ENCODE results near the gene PPP1R7.

PPP1R7 gene

GRCh38 chr2:241183221-241183620, 33.0 kb downstream of the PPP1R7 start:
- no peak overlapping the region for H3K4me3 ChIP-seq (ENCODE audit: insufficient read depth, low read depth, low read length, poor library complexity, severe bottlenecking)
- H3K9me3 ChIP-seq (ENCODE audit: control insufficient read depth, low read length), result no peaks in the 10 kb centered on the region
- H3K27me3 ChIP-seq (replicated peaks; ENCODE audit: control insufficient read depth, insufficient read depth, low read length, poor library complexity, severe bottlenecking), result no peaks in the 10 kb centered on the region
- no peak for DNase-seq
- H3K36me3 ChIP-seq (ENCODE audit: control insufficient read depth, insufficient read depth, low read length), result peaks cover 26% of the 10 kb centered on the region
- no peaks in the 10 kb centered on the region for H3K4me1 ChIP-seq (ENCODE audit: control insufficient read depth, insufficient read depth, low read length, poor library complexity, severe bottlenecking)
- no peak overlapping the region for H3K27ac ChIP-seq (ENCODE audit: insufficient read depth, low read length, poor library complexity, severe bottlenecking)

- H3K36me3 ChIP-seq (ENCODE audit: control insufficient read depth, insufficient read depth, low read length), result peaks cover 19% of the 10 kb centered on the region
- H3K27me3 ChIP-seq (replicated peaks; ENCODE audit: control insufficient read depth, insufficient read depth, low read length, poor library complexity, severe bottlenecking), result no peaks in the 10 kb centered on the region
- no peaks in the 10 kb centered on the region for H3K9me3 ChIP-seq (ENCODE audit: control insufficient read depth, low read length)
- H3K27ac ChIP-seq (ENCODE audit: insufficient read depth, low read length, poor library complexity, severe bottlenecking), result no peak overlapping the region
- no peak overlapping the region for H3K4me3 ChIP-seq (ENCODE audit: insufficient read depth, low read depth, low read length, poor library complexity, severe bottlenecking)
- H3K4me1 ChIP-seq (ENCODE audit: control insufficient read depth, insufficient read depth, low read length, poor library complexity, severe bottlenecking), result no peaks in the 10 kb centered on the region
- no peak for DNase-seq
These were observed 34.6 kb downstream of the PPP1R7 start for GRCh38 chr2:241184901-241185300.

DNA sequence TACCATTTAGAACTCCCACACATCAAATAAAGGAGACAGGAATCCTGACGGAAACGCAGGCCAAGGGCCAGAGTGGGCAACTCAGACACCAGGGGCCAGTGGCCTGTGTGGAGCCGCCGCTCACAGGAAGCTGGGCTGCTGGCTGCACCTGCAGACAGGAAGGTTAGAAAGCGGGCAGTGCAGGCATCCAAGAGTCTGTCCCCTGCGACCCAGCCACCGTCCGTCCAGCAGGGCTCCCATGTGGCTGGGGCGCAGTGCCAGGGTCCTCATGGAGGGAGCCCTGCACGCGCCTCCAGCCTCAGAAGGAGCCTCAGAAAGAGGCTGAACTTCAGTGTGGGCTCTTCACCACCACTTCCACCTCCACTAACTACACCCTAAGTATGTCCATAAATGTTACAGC, 35.7 kb downstream of the PPP1R7 start:
- Histone ChIP-seq H3K9me3 (ENCODE audit: control insufficient read depth, low read length) (no peaks in the 10 kb centered on the region), H3K36me3 (ENCODE audit: control insufficient read depth, insufficient read depth, low read length) (peaks cover 12% of the 10 kb centered on the region), H3K27me3 (replicated peaks; ENCODE audit: control insufficient read depth, insufficient read depth, low read length, poor library complexity, severe bottlenecking) (no peaks in the 10 kb centered on the region), H3K27ac (ENCODE audit: insufficient read depth, low read length, poor library complexity, severe bottlenecking) (no peak overlapping the region), H3K4me3 (ENCODE audit: insufficient read depth, low read depth, low read length, poor library complexity, severe bottlenecking) (no peak overlapping the region), H3K4me1 (ENCODE audit: control insufficient read depth, insufficient read depth, low read length, poor library complexity, severe bottlenecking) (no peaks in the 10 kb centered on the region)
- DNase-seq, result no peak

DNA sequence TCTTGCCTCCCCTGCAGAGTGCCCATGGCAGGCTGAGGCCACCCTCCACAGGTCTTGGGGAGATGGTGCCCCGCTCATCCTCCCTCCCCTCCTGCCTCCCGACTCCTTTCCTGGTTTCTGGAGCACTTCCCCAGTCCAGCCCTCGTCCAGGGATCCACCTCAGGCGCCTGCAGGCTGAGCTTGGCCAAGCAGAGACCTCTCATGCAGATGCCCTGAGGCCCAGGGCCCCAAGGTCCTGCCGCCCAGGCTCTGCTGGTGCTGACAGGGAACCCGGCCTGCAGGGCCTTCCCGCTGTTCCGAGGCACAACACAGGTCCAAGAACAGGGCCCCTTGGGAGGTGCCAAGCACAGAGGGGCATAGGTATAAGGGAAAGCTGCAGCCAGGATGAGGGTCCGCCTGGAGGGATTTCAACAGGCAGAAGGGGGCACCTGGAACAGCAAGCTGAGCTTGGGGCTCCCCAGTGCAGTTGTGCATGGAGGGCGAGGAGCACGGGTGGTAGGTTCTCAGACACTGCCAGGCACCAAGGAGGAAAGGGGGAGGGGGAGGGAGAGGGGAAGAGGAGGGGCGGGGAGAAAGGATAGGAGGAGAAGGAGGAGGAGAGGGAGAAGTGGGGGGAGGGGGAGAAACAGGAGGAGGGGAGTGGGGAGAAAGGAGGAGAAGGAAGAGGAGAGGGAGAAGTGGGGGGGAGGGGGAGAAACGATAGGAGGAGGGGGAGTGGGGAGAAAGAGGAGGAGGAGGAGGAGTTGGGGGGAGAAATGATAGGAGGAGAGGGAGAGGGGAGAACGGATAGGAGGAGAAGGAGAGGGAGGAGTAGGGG, 37.0 kb downstream of the PPP1R7 start:
- no peaks in the 10 kb centered on the region for H3K27me3 ChIP-seq (replicated peaks; ENCODE audit: control insufficient read depth, insufficient read depth, low read length, poor library complexity, severe bottlenecking)
- H3K4me3 ChIP-seq (ENCODE audit: insufficient read depth, low read depth, low read length, poor library complexity, severe bottlenecking), result no peak overlapping the region
- H3K36me3 ChIP-seq (ENCODE audit: control insufficient read depth, insufficient read depth, low read length), result peaks cover 12% of the 10 kb centered on the region
- no peaks in the 10 kb centered on the region for H3K4me1 ChIP-seq (ENCODE audit: control insufficient read depth, insufficient read depth, low read length, poor library complexity, severe bottlenecking)
- H3K27ac ChIP-seq (ENCODE audit: insufficient read depth, low read length, poor library complexity, severe bottlenecking), result no peak overlapping the region
- no peaks in the 10 kb centered on the region for H3K9me3 ChIP-seq (ENCODE audit: control insufficient read depth, low read length)
- no peak for DNase-seq

- H3K4me1 ChIP-seq (ENCODE audit: control insufficient read depth, insufficient read depth, low read length, poor library complexity, severe bottlenecking), result no peaks in the 10 kb centered on the region
- H3K36me3 ChIP-seq (ENCODE audit: control insufficient read depth, insufficient read depth, low read length), result peaks cover 8% of the 10 kb centered on the region
- no peak overlapping the region for H3K27ac ChIP-seq (ENCODE audit: insufficient read depth, low read length, poor library complexity, severe bottlenecking)
- H3K4me3 ChIP-seq (ENCODE audit: insufficient read depth, low read depth, low read length, poor library complexity, severe bottlenecking), result no peak overlapping the region
- H3K9me3 ChIP-seq (ENCODE audit: control insufficient read depth, low read length), result no peaks in the 10 kb centered on the region
- no peak for DNase-seq
- H3K27me3 ChIP-seq (replicated peaks; ENCODE audit: control insufficient read depth, insufficient read depth, low read length, poor library complexity, severe bottlenecking), result no peaks in the 10 kb centered on the region
These were observed 37.6 kb downstream of the PPP1R7 start for GRCh38 chr2:241187918-241188234.

DNA sequence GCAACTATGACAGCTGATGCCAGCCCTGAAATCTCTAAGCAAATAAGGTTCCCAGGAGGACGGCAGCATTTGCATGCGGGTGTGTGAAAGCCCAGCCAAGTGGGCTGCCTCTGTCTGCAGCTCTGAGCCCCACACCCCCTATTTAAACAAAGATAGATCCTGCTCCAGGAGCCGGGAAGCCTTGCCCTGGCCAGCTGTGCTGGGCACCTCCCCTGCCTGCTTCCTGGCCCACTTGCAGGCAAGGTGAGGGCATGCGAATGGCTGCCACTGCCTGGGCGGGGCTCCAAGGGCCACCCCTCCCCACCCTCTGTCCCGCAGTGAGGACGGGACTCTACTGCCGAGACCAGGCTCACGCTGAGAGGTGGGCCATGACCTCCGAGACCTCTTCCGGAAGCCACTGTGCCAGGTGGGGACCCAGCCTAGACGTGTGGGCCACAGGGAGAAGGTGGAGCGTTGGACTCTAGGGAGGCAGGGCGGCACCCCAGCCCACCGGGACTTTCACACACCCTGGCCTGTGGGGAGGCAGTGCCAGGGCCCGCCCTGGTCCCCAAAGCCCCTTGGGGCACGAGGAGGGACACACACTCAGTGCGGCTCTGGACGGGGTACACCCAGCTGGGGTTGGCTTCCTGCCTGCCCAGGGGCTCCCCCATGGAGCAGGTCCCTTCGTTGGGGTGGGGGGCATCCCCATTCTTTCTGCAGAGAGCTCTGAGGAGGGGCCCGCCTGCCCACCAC, 38.3 kb downstream of the PPP1R7 start, which contains the start of gene ANO7:
ANO7 (plus strand) TSS at position 317 of the 732 bp plus-strand sequence. CDS start 1,387 bp downstream, outside the sequence.
- H3K36me3 ChIP-seq (ENCODE audit: control insufficient read depth, insufficient read depth, low read length), result peaks cover 2% of the 10 kb centered on the region
- no peaks in the 10 kb centered on the region for H3K4me1 ChIP-seq (ENCODE audit: control insufficient read depth, insufficient read depth, low read length, poor library complexity, severe bottlenecking)
- no peak for DNase-seq
- no peak within 1 kb of the TSS for H3K27ac ChIP-seq (ENCODE audit: insufficient read depth, low read length, poor library complexity, severe bottlenecking)
- no peaks in the 10 kb centered on the region for H3K27me3 ChIP-seq (replicated peaks; ENCODE audit: control insufficient read depth, insufficient read depth, low read length, poor library complexity, severe bottlenecking)
- H3K9me3 ChIP-seq (ENCODE audit: control insufficient read depth, low read length), result no peaks in the 10 kb centered on the region
- H3K4me3 ChIP-seq (ENCODE audit: insufficient read depth, low read depth, low read length, poor library complexity, severe bottlenecking), result no peak within 1 kb of the TSS

DNA sequence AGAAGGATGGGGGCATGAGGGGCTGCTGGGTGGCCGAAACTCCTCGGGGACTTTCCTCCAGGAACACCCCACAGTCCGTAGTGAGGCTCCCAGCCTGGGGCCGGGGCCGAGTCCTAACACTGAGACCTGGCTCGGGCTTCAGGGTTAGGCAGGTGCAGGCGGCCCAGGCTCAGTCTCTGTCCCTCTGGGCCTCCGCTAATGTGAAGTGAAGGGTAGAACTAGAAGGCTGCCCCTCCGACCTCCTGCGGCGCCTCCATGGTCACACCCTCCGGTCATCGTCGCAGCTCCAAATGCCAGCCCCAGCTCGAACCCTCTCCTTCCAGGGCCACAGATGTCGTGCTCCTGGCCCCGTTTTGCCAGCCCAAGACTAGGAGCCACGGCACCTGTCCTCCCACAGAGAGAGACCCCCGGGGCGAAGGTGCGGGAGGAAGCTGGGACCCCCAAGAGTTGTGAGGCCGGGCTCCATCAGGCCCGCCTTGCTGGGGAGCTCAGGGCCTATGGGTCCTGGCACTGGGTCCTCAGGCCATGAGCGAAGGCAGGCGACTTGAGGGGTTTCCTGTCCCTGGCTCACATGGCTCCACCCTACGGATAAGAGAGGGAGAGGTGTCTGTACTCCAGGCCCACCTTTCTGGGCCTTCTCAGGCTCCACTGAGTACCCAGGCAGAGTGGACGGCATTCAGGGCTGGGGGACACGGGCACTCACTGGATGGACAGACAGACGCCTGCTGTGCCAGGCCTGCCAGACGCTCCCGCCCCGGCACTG, 39.0 kb downstream of the PPP1R7 start:
- Histone ChIP-seq H3K36me3 (ENCODE audit: control insufficient read depth, insufficient read depth, low read length) (no peaks in the 10 kb centered on the region), H3K9me3 (ENCODE audit: control insufficient read depth, low read length) (no peaks in the 10 kb centered on the region), H3K27me3 (replicated peaks; ENCODE audit: control insufficient read depth, insufficient read depth, low read length, poor library complexity, severe bottlenecking) (no peaks in the 10 kb centered on the region), H3K4me1 (ENCODE audit: control insufficient read depth, insufficient read depth, low read length, poor library complexity, severe bottlenecking) (no peaks in the 10 kb centered on the region), H3K27ac (ENCODE audit: insufficient read depth, low read length, poor library complexity, severe bottlenecking) (no peak overlapping the region), H3K4me3 (ENCODE audit: insufficient read depth, low read depth, low read length, poor library complexity, severe bottlenecking) (no peak overlapping the region)
- DNase-seq, result no peak

- no peak overlapping the region for H3K4me3 ChIP-seq (ENCODE audit: insufficient read depth, low read depth, low read length, poor library complexity, severe bottlenecking)
- no peaks in the 10 kb centered on the region for H3K36me3 ChIP-seq (ENCODE audit: control insufficient read depth, insufficient read depth, low read length)
- H3K9me3 ChIP-seq (ENCODE audit: control insufficient read depth, low read length), result no peaks in the 10 kb centered on the region
- no peak for DNase-seq
- no peaks in the 10 kb centered on the region for H3K4me1 ChIP-seq (ENCODE audit: control insufficient read depth, insufficient read depth, low read length, poor library complexity, severe bottlenecking)
- H3K27me3 ChIP-seq (replicated peaks; ENCODE audit: control insufficient read depth, insufficient read depth, low read length, poor library complexity, severe bottlenecking), result no peaks in the 10 kb centered on the region
- H3K27ac ChIP-seq (ENCODE audit: insufficient read depth, low read length, poor library complexity, severe bottlenecking), result no peak overlapping the region
These were observed 39.6 kb downstream of the PPP1R7 start for GRCh38 chr2:241189856-241190201.

DNA sequence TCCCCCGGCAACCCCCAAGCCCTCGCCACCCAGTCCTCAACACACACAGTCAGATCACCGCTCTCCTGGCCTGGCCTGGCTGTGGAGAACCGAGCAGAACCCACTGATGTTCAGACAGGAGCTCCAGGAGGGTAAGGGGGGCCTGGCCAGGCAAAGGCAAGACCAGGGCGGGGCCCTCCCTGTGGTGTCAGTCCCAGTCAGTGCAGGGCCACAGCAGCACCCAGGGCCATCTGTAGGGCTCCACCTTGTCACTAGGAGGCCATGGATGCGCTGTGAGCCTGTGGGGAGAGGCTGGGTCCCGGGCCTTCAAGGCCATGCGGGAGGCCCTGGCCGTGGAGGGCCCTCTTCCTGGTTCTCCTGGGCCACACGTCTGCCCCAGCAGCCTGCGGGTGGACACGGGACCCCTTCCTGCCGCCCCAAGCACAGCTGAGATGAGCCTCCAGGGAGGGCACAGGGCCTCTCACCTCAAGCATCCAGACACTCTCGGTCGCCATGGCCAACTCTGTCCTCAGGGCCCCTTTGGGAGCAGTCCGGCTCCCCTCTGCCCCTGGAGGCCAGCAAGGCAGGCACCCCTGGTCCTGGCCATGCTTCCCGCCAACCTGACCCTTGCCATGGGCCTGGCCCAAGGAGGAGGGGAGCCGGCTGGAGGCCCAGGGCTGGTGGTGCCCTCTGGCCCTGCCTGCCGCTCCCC, 40.2 kb downstream of the PPP1R7 start:
- no peak overlapping the region for H3K27ac ChIP-seq (ENCODE audit: insufficient read depth, low read length, poor library complexity, severe bottlenecking)
- no peaks in the 10 kb centered on the region for H3K27me3 ChIP-seq (replicated peaks; ENCODE audit: control insufficient read depth, insufficient read depth, low read length, poor library complexity, severe bottlenecking)
- H3K36me3 ChIP-seq (ENCODE audit: control insufficient read depth, insufficient read depth, low read length), result no peaks in the 10 kb centered on the region
- H3K4me1 ChIP-seq (ENCODE audit: control insufficient read depth, insufficient read depth, low read length, poor library complexity, severe bottlenecking), result no peaks in the 10 kb centered on the region
- DNase-seq, result no peak
- H3K9me3 ChIP-seq (ENCODE audit: control insufficient read depth, low read length), result no peaks in the 10 kb centered on the region
- no peak overlapping the region for H3K4me3 ChIP-seq (ENCODE audit: insufficient read depth, low read depth, low read length, poor library complexity, severe bottlenecking)

All from effector memory CD4-positive, alpha-beta T cell (primary cell).